ENCODE measurements around the gene EPYC.
"Not testable (repeated sequence)": the region's sequence is repeated elsewhere in the genome, so short reads cannot be mapped to it uniquely, and the experiment has no call there.

EPYC gene

DNA sequence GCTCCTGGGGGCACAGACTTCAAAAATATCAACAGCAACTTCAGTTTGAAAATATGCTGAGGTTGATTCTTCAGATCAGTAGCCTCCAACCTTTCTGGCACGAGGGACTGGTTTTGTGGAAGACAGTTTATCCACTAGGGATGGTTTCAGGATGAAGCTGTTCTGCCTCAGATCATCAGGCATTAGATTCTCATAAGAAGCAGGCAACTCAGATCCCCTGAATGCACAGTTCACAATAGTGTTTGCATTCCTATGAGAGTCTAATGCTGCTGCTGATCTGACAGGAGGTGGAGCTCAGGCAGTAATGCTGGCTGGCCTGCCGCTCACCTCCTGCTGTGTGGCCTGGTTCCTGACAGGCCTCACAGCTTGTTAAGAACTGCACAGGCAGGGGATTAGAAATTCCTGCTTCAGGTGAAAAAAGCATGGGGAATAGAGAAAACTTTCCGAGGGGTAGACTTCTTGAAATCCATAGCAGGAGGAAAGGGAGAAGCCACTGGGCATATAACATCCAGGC is 12.8 kb downstream of the EPYC start:
- DNase-seq, result no peak

DNA sequence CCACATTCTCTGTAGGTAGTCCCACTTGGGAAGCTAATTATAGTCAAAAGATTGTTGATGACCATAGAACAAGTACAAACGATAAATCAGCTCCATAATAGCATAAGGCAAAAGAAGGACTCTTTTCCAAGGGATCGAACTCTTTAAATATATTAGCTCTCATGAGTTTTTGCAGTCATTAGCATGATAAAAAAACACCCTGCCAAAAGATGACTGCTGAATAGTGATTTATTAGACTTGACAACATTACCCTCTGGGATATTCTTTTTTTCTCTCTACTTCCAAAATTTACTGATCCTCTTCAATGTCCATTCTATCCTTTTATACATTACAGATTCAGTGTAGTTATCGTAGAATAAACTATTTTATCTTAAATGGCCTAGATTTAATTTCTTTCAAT is 14.2 kb downstream of the EPYC start:
- no peak for DNase-seq

DNA sequence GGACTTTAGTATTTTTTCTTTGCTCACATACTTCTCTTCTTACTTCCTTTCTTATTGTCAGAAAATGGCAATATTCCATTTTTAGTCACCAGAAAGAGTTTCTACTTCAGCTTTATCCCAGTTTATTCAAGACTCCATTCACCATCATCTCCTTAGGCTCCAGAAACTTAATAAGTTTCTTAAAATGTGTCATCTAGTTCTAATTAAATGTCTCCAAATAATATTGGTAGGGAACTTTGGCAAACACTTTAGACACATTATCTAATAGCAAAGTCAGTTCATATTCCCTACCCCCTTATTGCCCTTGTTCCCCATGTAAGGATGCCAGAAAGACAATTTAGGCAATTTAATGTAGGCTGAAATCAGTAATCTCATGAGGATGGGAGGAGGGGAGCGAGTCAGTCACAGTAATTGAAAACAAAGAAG is 15.1 kb downstream of the EPYC start:
- DNase-seq, result no peak

DNA sequence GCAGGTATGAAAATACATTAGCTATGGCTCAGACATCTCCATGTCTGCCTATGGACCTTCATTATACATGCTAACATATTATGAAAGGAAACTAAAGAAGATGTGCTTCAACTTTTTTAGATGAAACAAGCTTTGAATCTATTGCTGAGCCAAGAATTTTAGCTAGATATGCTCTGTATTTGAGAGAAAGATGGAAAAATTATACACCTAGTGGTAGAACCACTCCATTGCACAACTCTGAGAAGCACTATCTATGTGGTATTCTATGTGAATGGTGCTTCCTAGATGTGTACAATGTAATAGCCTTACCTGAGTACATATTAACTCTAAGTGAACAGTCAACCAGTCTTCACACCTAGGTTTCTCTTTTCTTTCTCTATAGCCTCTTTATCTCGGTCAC is 17.3 kb downstream of the EPYC start:
- no peak for DNase-seq

DNA sequence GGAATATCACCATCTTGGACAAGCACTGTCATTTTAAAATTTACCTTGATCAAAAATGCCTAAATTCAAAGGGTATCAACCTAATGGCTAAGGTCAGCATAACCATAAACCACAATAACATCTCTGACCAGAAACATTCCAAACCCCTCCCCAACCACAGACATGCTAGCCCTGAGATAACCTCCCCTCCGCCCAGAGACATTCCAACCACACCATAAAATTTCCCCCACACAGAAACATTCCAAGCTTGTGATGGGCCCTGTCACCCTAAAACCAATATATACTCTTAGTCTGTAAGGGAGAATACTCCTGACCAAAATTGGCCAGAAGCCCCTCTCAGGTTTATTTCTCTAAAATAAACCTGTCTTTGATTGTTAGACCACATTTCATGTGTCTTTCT is 17.7 kb downstream of the EPYC start:
- no peak for DNase-seq

DNA sequence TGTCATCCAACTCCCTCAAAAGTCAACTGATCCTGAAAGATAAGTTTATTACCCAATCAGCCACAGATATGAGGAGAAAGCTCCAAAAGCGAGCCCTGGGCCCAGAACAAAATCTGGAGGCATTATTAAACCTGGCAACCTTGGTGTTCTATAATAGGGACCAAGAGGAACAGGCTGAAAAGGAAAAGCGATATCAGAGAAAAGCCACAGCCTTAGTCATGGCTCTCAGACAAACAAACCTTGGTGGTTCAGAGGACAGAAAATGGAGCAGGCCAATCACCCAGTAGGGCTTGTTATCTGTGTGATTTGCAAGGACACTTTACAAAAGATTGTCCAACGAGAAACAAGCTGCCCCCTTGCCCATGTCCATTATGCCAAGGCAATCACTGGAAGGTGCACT is 19.4 kb downstream of the EPYC start:
- DNase-seq, result not testable (repeated sequence)

DNA sequence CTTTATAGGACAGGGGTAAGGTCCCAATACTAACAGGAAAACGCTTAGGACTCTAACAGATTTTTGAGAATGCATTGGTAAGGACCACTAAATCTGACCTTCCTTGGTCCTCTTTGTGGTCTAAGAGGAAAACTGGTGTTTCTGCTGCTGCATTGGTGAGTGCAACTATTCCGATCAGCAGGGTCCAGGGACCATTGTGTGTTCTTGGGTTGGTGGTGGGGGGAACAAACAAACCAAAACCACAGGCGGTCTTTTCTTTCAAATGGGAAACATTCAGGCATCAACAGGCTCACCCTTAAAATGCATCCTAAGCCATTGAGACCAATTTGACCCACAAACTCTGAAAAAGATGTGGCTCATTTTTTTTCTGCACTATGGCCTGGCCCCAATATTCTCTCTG is 20.7 kb downstream of the EPYC start:
- no peak for DNase-seq

DNA sequence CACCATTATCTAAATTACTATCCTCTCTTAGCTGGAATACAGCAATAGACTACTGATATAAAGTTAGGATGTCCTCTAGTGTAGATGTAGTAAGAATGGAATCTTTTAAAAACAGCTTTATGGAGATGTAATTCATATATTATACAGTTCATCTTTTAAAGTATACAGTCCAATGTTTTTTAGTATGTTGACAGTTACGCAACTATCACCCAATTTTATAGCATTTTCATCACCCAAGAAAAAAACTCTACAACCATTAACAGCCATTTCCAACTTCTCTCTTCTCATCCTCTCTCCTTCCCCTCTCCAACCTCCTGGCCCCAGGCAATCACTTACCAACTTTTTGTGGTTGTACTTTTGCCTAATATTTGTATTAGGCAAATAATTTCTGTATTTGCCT is 22.6 kb downstream of the EPYC start:
- DNase-seq, result no peak

DNA sequence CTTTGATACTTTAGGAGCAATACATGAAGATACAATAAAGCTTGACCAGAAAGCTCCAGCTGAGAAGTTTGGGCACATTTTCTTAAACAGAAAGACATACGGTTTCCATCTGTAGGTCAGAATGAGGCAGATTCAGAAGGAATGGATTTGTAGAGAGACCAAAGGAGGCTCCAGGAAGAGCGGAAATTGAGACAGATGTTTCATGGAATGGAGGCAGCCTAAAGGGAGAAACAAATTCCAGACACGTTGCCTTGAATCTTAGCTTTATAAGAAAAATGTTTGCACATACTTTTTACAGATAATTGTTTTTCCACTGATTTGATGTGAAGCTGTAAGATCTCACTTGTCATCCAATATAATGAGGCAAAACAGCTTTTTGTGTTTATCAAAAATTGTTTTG is 24.8 kb downstream of the EPYC start:
- no peak for DNase-seq

DNA sequence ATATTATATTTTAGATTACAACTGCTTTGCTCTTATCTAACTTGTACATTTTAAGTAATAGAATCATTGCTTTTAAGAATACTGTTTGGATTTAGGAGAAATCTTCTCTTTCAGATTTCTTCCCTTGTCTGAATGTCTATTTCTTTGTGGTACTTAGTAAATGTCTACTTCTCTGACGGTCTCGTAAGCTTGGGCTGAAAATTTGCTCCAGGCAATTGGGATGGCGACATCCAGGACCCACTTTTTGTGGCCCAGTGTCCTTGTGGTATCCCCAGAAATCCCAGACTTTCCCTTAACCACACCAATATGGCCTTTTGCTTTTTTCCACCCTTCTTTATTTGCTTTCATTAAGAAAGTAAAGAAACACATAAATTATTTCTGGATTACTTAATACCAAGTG is 25.8 kb downstream of the EPYC start:
- DNase-seq, result no peak

DNA sequence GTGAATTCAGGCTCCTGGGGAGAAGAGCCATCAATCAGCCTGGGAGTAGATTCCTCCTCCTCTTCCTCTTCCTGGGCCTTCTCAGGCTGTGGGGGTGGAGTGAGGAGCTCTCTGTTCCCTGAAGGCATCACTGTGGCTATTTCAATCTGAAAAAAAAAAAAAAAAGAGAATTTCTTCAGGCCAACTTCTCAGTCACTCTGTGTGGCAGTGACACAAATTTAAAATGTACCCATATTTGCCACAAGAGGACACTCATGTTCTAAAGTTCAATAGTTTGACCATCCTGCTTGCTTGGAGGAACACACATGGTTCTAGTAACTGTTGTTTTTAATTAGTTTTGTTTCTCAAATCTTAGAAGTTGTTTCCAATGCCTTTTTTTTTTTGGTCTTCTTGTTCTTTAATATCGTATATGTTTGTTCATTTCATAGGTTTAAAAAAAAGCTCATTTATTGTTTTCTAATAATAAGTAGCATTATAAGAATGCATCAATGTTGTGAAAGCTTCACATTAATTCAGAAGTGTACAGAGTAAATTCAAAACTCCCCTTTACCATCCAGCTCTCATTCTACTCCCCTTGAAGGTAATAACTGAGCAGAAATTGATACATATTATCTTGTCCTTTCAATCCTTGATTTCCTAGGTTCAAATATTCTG is 26.5 kb downstream of the EPYC start:
- peak in 1 of 56 donors; percentile 10 for DNase-seq

DNA sequence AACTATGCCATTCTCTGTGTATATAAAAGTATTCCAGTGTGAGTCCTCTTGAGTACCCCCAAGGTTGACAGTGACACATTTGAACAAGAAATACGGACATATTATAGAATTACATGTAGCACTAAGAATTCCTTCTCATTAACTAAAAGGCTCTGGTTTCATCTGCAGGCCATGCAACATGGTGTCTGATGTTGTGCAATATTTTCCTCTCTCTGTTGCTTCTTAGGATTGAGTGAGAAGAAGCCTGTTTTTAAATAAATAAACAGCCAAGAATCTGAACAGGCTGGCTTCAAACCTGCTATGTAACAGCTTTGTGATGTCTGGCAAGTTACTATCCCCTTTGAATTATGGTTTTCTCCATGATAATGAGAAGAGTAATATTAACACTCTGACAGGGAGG is 27.5 kb downstream of the EPYC start:
- no peak for DNase-seq

DNA sequence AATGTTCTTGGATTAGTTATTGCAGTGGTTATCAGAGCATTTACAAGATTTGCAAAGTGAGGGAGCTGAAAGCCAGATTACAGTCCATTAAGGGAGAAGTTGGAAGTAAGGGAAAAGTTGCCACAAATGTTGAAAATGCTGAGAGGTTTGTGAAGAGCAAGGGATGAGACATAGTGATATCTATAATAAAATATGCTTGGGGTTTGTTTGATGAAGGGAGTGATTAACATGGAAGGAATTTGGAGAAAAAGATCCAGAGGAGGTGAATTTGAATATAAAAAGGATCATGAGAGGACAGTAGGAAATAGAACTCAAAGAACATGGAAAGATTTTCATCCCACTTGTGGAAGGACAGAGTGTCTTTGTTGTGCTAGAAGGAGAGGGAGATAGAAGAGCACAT is 30.5 kb downstream of the EPYC start:
- DNase-seq, result no peak

DNA sequence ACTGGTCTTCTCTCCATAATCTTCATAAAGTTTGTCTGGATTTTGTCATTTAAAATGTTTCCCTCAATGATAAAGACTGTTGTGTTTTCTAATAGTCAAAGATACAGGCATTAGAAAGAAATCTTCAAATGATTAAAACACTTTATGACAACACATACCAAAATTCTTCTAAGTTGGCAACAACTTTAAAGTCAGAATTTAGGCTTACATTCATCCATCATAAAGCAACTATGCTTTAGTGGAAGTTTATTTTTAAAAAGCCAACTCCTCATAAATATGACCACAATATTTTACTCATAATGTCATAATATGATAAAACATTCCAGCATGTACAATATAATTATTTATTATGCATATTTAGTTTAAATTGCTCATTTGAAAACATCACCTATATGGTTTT is 32.5 kb downstream of the EPYC start:
- DNase-seq, result no peak

DNA sequence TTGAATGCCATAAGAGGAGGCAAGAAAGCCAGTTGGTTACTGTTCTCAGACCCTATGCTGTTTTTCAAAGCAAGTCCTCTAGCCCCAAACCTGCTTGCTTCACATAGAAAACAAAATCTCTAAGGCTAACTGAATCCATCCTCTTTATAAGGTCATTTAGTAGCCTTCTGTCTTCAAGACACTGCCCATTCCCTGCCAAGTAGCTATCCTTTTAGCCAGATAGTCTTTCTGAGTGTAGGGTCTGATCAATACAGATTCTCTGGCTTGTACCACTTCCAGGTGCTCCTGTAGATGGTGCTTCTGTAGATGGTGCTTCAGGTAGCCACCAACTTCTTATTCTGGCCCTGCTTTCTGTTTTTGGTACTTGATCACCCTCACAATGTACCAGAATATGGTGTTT is 33.9 kb downstream of the EPYC start:
- DNase-seq, result no peak

DNA sequence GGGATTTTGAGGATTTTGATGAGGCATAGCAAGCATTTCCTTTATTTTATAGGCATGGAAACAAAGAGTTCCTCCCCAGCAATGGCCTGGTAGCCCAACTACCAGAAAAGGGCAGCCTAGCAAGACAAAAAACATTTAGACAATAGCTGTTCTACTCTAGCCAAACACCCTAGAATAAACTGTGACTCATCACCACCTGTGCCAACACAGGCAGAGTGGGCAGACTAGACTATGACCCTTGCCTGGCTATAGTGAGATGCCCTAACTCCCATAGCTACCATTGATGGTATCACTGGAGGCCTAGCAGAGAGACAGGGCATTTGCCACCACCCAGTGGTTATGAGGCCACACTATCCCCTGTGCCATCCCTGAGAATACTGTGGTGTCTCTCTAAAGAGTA is 34.3 kb downstream of the EPYC start:
- no peak for DNase-seq

DNA sequence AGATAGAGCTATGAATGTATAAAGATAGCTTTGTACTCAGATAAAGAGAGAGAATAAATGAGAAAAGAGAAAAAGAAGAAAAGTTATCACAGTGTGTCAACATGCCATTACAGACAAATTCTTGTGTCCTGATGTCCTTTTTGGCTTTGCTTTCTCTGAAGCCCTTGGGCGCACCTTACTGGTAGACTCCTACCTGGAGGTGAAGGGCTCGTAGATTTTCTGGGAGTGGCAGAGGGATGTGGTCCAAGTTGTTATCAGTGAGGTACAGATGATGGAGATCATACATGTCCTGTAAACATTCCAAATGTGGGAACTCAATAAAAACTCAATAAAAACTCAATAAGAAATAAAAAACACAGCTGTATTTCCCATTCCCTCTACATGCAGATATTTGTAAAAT is 34.9 kb downstream of the EPYC start:
- no peak for DNase-seq

DNA sequence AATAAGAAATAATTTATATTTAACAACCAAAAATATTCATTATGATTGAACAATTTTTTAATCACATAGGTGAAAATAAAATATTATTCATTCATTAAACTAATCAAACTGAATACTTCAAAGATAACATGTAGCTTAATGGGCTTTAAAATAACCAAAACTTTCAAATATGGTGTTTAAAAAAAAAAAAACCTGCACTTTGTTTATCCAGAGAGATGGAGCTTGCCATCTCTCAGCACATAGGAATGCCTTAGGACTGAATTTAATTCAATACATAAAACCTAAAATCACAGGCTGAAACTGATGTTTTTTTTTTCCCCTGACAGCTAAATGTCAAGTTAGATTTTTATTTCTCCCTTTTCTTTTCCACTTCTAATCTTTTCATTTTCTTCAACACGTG is 35.4 kb downstream of the EPYC start:
- no peak for DNase-seq

DNA sequence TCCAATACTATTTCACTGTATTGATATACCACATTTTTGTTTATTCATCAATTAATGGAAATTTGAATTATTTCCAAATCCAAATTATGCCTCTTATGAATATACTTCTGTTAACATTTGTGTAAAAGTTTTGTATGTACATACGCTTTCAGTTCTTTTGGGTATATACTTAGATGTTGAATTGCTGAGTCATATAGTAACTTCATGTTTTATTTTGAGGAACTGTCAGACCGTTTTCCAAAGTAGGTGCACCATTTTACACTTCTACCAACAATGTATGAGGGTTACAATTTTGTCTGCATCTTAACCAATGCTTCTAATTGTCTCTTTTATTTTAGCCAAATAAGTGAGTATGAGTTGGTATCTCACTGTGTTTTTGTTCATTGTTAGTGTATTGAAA is 39.6 kb downstream of the EPYC start:
- no peak for DNase-seq

DNA sequence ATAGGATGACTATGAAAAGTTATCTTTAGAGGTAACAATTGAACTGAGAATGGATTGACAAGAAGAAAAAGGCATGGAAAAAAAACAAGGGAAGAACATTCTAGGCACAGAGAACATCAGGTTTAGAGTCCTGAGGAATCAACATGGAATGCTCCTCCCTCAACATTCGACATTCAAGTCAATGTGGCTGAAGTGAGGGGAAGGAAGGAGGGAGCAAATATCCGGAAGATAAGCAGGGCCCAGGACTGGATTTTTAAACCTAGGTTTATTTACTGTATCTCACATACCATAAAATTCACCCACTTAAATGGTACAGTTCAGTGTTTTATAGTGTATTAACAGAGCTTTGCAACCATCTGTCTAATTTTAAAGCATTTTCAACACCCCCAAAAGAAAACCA is 40.2 kb downstream of the EPYC start:
- DNase-seq, result no peak

DNA sequence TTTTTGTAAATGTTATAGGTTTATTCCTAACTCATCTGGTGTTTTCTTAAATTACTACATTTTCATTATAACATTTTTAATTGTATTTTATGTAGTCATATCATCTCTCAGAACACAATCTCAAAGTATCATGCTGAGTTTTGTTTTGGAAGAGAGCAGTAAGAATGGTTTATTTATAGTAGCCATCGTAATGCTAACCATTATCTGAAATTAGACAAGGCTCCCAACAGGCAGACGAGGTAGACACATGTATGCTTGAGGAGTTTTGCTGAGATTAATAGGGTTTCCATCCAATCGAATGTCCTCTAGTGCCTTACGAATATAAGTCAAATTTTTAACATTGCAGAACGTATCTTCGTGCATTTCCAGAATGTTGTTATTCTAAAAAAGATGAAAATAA is 40.8 kb downstream of the EPYC start:
- no peak for DNase-seq

DNA sequence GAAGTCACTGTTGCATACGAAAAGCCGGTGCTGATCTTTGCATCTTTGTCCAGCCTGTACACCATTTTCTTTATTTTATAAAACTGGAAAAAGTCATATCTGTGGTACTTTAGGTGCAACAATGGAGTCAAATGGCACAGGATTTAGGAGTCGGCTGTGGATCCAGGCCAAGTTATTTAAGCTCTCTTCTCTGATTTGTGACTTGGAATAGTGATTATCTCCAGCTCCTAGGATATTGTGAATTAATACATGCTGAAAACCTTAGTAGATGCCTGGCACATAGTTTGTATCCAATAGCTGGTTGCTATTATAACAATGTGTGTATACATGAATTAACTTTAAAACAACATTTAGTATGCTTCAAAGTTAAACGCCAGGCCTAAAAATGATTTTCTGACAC is 43.6 kb downstream of the EPYC start:
- DNase-seq, result no peak

DNA sequence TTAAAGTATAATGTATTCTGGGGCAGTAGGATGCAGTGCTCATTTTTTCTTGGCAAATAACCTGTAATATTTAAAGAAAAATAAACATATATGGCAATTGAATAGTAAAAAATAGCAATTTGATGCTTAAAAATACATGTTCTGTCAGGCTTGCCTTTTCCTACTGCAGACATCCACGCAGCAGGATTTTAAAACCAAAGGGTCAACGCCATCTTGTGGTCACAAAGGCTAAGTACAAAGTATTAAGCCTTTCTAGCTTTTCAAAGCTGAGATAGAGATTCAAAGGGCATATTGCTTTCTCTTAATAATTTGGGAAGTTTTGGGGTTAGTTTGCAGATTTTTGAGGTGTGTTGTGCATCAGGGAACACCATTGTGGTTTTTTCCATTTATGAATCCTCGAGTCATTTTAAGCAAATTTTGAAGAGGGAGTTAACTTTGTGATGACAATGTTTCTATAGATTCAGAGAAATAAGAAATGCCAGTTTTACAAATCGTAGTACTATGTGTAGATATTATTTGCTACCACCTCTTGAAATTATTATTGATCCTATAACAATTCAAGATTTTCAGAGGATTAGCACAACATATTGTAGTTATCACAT is 45.1 kb downstream of the EPYC start:
- peak in 10 of 56 donors; percentile 2 to 58 (median 20) for DNase-seq

DNA sequence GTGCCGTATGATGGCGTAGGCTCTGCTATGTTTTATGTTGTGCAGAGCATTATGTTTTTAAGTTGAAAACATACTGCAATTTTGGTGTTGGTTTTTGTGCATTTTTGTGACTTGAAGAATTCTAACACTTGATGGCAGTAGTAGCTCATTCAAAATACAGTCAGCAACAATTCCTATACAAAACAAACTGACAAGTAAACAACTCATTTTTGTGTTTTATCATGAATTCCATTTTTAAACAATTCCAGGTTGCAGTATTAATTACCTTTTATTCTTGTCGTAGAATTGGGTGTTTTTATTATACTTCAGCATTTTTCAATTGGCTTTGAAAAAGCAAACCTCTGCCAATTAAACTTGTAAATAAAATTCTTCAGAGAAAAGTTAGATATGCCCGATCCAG is 45.7 kb downstream of the EPYC start:
- DNase-seq, result peak in 1 of 56 donors; percentile 21

Data from amygdala (tissue), 56 donors.